GM10248 (cell line): ENCODE measurements around the gene RAB8B.

Source experiments
- CTCF ChIA-PET: fragments of 300-600 bp; sonication (Branson Sonifier 250); formaldehyde crosslinking; extraction: SDS; loops from one replicate; lab custom pipeline; 2021; ENCODE audit warnings: antibody characterized with exemption; lab: Yijun Ruan, JAX
- POLR2A ChIA-PET: fragments of 350-650 bp; sonication (Branson Sonifier 250); formaldehyde crosslinking; extraction: SDS; loops from one replicate; lab custom pipeline; 2020; ENCODE audit warnings: antibody characterized with exemption; lab: Yijun Ruan, JAX
- DNase-seq: peaks from one replicate; pipeline ENCODE4 v3.0.0; 2012; ENCODE audit errors: extremely low spot score
- CTCF ChIP-seq: IDR thresholded peaks from 2 replicates; pipeline ENCODE4 v1.5.1; 2012; ENCODE audit warnings: mild to moderate bottlenecking, low read depth; ENCODE audit errors: extremely low read depth, missing control alignments, control extremely low read depth

RAB8B gene

GRCh38 chr15:63188247-63188925 lies 1.0 kb upstream of the RAB8B start:
- DNase-seq = no peak
- CTCF ChIA-PET = interaction anchor here (0.9 kb wide), 1 partner anchor 15 kb away, joined by 5 read pairs; no protein-coding TSS in a partner anchor
- POLR2A ChIA-PET = no interaction called here
- TF ChIP-seq CTCF = no peak

GRCh38 chr15:63189941-63190768 lies 749 bp downstream of the RAB8B start:
- CTCF ChIA-PET = interaction anchor here (0.8 to 2.8 kb wide), 5 partner anchors 13 to 87 kb away, joined by 3 to 18 read pairs (median 3); partner anchors contain the start of gene APH1B
- no peak for DNase-seq
- TF ChIP-seq CTCF = no peak
- POLR2A ChIA-PET = no interaction called here

GRCh38 chr15:63190769-63191649 lies 1.6 kb downstream of the RAB8B start:
- TF ChIP-seq CTCF = no peak
- ChIA-PET CTCF (interaction anchor here (0.6 to 2.8 kb wide), 11 partner anchors 9 to 92 kb away, joined by 3 to 18 read pairs (median 3); partner anchors contain the start of gene APH1B), POLR2A (no interaction called here)
- no peak for DNase-seq

- POLR2A ChIA-PET = interaction anchor here (0.7 to 1.3 kb wide), 4 partner anchors 11 to 318 kb away, joined by 3 to 4 read pairs (median 3); partner anchors contain the start of gene RPS27L
- CTCF ChIA-PET = interaction anchor here (0.9 to 2.8 kb wide), 8 partner anchors 10 to 91 kb away, joined by 3 to 18 read pairs (median 4); partner anchors contain the start of gene RPS27L
- peak; percentile 62 for DNase-seq
These were observed 2.7 kb downstream of the RAB8B start for GRCh38 chr15:63191895-63192618.

More at GRCh38 chr15:63191895-63192618, 2.7 kb downstream of the RAB8B start:
- TF ChIP-seq CTCF = no peak
